Neuronal stem cell (in vitro differentiated cells): ENCODE results near the gene TDRD5.
A peak's percentile ranks its signal among the peaks of the same experiment; 100 is the strongest.
"Not testable (repeated sequence)": the region's sequence is repeated elsewhere in the genome, so short reads cannot be mapped to it uniquely, and the experiment has no call there.

Experiments
- DNase-seq: peaks from one replicate; pipeline ENCODE4 v3.0.0-alpha.2; 2013; ENCODE audit warnings: low spot score
- H2AFZ ChIP-seq: one replicate; pipeline ENCODE4 v1.6.1; 2013; ENCODE audit warnings: mild to moderate bottlenecking, low read length, inconsistent platforms
- H2AK5ac ChIP-seq: 2 replicates; pipeline ENCODE4 v1.6.1; 2013; ENCODE audit warnings: low read depth, mild to moderate bottlenecking, inconsistent platforms, low read length, moderate library complexity, mixed read lengths
- H2BK120ac ChIP-seq: 2 replicates; pipeline ENCODE4 v1.6.1; 2013; ENCODE audit warnings: low read depth, mild to moderate bottlenecking, inconsistent platforms, low read length, moderate library complexity, mixed read lengths
- H2BK12ac ChIP-seq: one replicate; pipeline ENCODE4 v1.6.1; 2013; ENCODE audit warnings: low read length, inconsistent platforms
- H2BK15ac ChIP-seq: 2 replicates; pipeline ENCODE4 v1.6.1; 2013; ENCODE audit warnings: mild to moderate bottlenecking, low read length, inconsistent platforms, mixed read lengths
- H2BK5ac ChIP-seq: one replicate; pipeline ENCODE4 v1.6.1; 2013; ENCODE audit warnings: inconsistent platforms, mild to moderate bottlenecking, low read length, moderate library complexity
- H3K14ac ChIP-seq: one replicate; pipeline ENCODE4 v1.6.1; 2013; ENCODE audit warnings: low read length, inconsistent platforms
- H3K18ac ChIP-seq: 2 replicates; pipeline ENCODE4 v1.6.1; 2013; ENCODE audit warnings: low read length, inconsistent platforms
- H3K23ac ChIP-seq: 2 replicates; pipeline ENCODE4 v1.6.1; 2013; ENCODE audit warnings: low read depth, mild to moderate bottlenecking, mixed read lengths, low read length, inconsistent platforms; ENCODE audit not compliant: poor library complexity
- H3K27ac ChIP-seq: replicated peaks from 3 replicates; pipeline ENCODE4 v1.5.1; 2013; ENCODE audit warnings: low read length, inconsistent platforms
- H3K27me3 ChIP-seq, 3 experiments: 2 replicates each; pipeline ENCODE4 v1.6.1; 2013; ENCODE audit warnings: low read length in 3 of 3, mild to moderate bottlenecking in 2 of 3, inconsistent platforms in 1 of 3, low read depth in 1 of 3, mixed read lengths in 1 of 3, moderate library complexity in 1 of 3; ENCODE audit not compliant: control insufficient read depth in 3 of 3, insufficient read depth in 3 of 3
- H3K36me3 ChIP-seq, 2 donors: replicated peaks in 1 of 2; 2 replicates each; pipeline ENCODE4 v1.6.1; 2013; ENCODE audit warnings: low read length in 2 of 2; ENCODE audit not compliant: control insufficient read depth in 2 of 2, insufficient read depth in 2 of 2
- H3K4ac ChIP-seq: 2 replicates; pipeline ENCODE4 v1.6.1; 2013; ENCODE audit warnings: inconsistent platforms, mild to moderate bottlenecking, low read length, moderate library complexity
- H3K4me1 ChIP-seq, 2 donors: 1 replicate in 1 of 2; 2 replicates in 1 of 2; pipeline ENCODE4 v1.6.1; 2013; ENCODE audit warnings: low read length in 2 of 2, low read depth in 1 of 2; ENCODE audit not compliant: control insufficient read depth in 2 of 2, insufficient read depth in 1 of 2
- H3K4me2 ChIP-seq: one replicate; pipeline ENCODE4 v1.6.1; 2013; ENCODE audit warnings: mild to moderate bottlenecking, low read length, inconsistent platforms; ENCODE audit not compliant: insufficient read depth, poor library complexity, severe bottlenecking
- H3K4me3 ChIP-seq, 2 donors: 2 replicates each; pipeline ENCODE4 v1.5.1; 2013; ENCODE audit warnings: low read length in 2 of 2, mild to moderate bottlenecking in 2 of 2, inconsistent platforms in 1 of 2, moderate library complexity in 1 of 2
- H3K79me1 ChIP-seq: one replicate; pipeline ENCODE4 v1.6.1; 2013; ENCODE audit warnings: low read depth, mild to moderate bottlenecking, inconsistent platforms, low read length, moderate library complexity
- H3K9ac ChIP-seq: one replicate; pipeline ENCODE4 v1.6.1; 2013; ENCODE audit warnings: mild to moderate bottlenecking, low read depth, low read length, inconsistent platforms; ENCODE audit not compliant: poor library complexity
- H3K9me3 ChIP-seq, 2 donors: replicated peaks in 1 of 2; 2 replicates each; pipeline versions ENCODE3 to v1.6.1; 2013; ENCODE audit warnings: low read length in 2 of 2, mild to moderate bottlenecking in 2 of 2, inconsistent platforms in 1 of 2, low read depth in 1 of 2, mixed read lengths in 1 of 2, moderate library complexity in 1 of 2; ENCODE audit not compliant: control insufficient read depth in 2 of 2, insufficient read depth in 1 of 2
- H4K8ac ChIP-seq: one replicate; pipeline ENCODE4 v1.6.1; 2013; ENCODE audit warnings: low read depth, mild to moderate bottlenecking, inconsistent platforms, low read length, moderate library complexity
- H4K91ac ChIP-seq: one replicate; pipeline ENCODE4 v1.6.1; 2013; ENCODE audit warnings: low read length, low read depth, mild to moderate bottlenecking, inconsistent platforms; ENCODE audit not compliant: poor library complexity
- WGBS, 2 donors: extraction: QIAGEN DNeasy Blood & Tissue Kit; methylation state at CpG; one replicate each; pipeline ENCODE4 v1.1.7; 2013; ENCODE audit warnings: missing lambda C conversion rate in 2 of 2, mixed read lengths in 1 of 2; ENCODE audit not compliant: insufficient read length in 2 of 2, insufficient replicate concordance in 1 of 2; ENCODE audit errors: extremely low coverage in 2 of 2; 5-methylcytosine and 5-hydroxymethylcytosine counted together

TDRD5 gene

GRCh38 chr1:179694530-179694929 lies 102.9 kb downstream of the TDRD5 start:
- H2BK15ac ChIP-seq, H3K4me3 ChIP-seq, H2BK5ac ChIP-seq, H3K4ac ChIP-seq, H3K27me3 ChIP-seq, H3K9me3 ChIP-seq, H3K79me1 ChIP-seq, H3K36me3 ChIP-seq, H3K4me1 ChIP-seq, H3K27ac ChIP-seq, H2AK5ac ChIP-seq, H2BK12ac ChIP-seq, H3K18ac ChIP-seq, H4K91ac ChIP-seq, H4K8ac ChIP-seq, H2BK120ac ChIP-seq, DNase-seq, H3K14ac ChIP-seq, H3K9ac ChIP-seq, H3K4me2 ChIP-seq, H3K23ac ChIP-seq: not testable (repeated sequence)
- no CpG with 5 or more reads among the region's 6 CpGs for WGBS, 2 donors
- peak overlapping the region; percentile 80 for H2AFZ ChIP-seq

- Histone ChIP-seq H2BK12ac (no peak overlapping the region), H3K23ac (no peak overlapping the region), H3K9me3 (no peaks in the 10 kb centered on the region), H2BK15ac (no peak overlapping the region), H3K36me3 (no peaks in the 10 kb centered on the region), H3K9ac (no peak overlapping the region), H3K4me3 (no peak overlapping the region), H3K4me1 (no peaks in the 10 kb centered on the region), H3K4ac (no peak overlapping the region), H3K27ac (no peak overlapping the region), H2BK5ac (no peak overlapping the region), H3K79me1 (no peaks in the 10 kb centered on the region), H3K27me3 (no peaks in the 10 kb centered on the region), H3K4me2 (no peak overlapping the region), H4K8ac (no peak overlapping the region), H2BK120ac (no peak overlapping the region), H3K14ac (no peak overlapping the region), H2AFZ (no peak overlapping the region), H3K18ac (no peak overlapping the region), H4K91ac (no peak overlapping the region), H2AK5ac (no peak overlapping the region)
- no CpG with 5 or more reads among the region's 5 CpGs for WGBS, 2 donors
- no peak for DNase-seq
These were observed 111.4 kb downstream of the TDRD5 start for GRCh38 chr1:179702946-179703539.

GRCh38 chr1:179706339-179706941 lies 114.8 kb downstream of the TDRD5 start:
- H3K36me3 ChIP-seq, result no peaks in the 10 kb centered on the region
- DNase-seq, result peak; percentile 69

GRCh38 chr1:179707406-179707805 lies 115.8 kb downstream of the TDRD5 start:
- Histone ChIP-seq H3K4me3 (no peak overlapping the region), H2AK5ac (no peak overlapping the region), H2BK12ac (no peak overlapping the region), H3K18ac (no peak overlapping the region), H3K14ac (no peak overlapping the region), H3K4me1 (no peaks in the 10 kb centered on the region), H2AFZ (no peak overlapping the region), H3K36me3 (no peaks in the 10 kb centered on the region), H4K91ac (no peak overlapping the region), H3K4me2 (no peak overlapping the region), H3K23ac (no peak overlapping the region), H2BK15ac (no peak overlapping the region), H3K27me3 (no peaks in the 10 kb centered on the region), H3K9ac (no peak overlapping the region), H3K4ac (no peak overlapping the region), H3K79me1 (no peaks in the 10 kb centered on the region), H3K9me3 (no peaks in the 10 kb centered on the region), H3K27ac (no peak overlapping the region), H4K8ac (no peak overlapping the region), H2BK120ac (no peak overlapping the region), H2BK5ac (no peak overlapping the region)
- no peak for DNase-seq
- no CpG with 5 or more reads among the region's 2 CpGs for WGBS, 2 donors

More at GRCh38 chr1:179706339-179706941, 114.8 kb downstream of the TDRD5 start:
- H3K79me1 ChIP-seq, result no peaks in the 10 kb centered on the region
- H3K14ac ChIP-seq, result no peak overlapping the region
- H3K18ac ChIP-seq, result no peak overlapping the region
- no peak overlapping the region for H3K4ac ChIP-seq
- H3K4me2 ChIP-seq, result no peak overlapping the region
- H3K27ac ChIP-seq, result no peak overlapping the region
- no peak overlapping the region for H2BK120ac ChIP-seq
- H2AK5ac ChIP-seq, result no peak overlapping the region
- no peak overlapping the region for H2BK12ac ChIP-seq
- H2BK15ac ChIP-seq, result no peak overlapping the region
- no peak overlapping the region for H2BK5ac ChIP-seq
- no peak overlapping the region for H3K4me3 ChIP-seq
- H4K8ac ChIP-seq, result no peak overlapping the region
- H3K23ac ChIP-seq, result no peak overlapping the region
- H3K9me3 ChIP-seq, result no peaks in the 10 kb centered on the region
- no peaks in the 10 kb centered on the region for H3K27me3 ChIP-seq
- peak overlapping the region; percentile 5 for H2AFZ ChIP-seq
- H4K91ac ChIP-seq, result no peak overlapping the region
- H3K4me1 ChIP-seq, result no peaks in the 10 kb centered on the region
- WGBS, 2 donors, result no CpG with 5 or more reads among the region's 3 CpGs
- no peak overlapping the region for H3K9ac ChIP-seq
